ENCODE measurements around the gene CALHM5.

Gene CALHM5

GRCh38 chr6:116550796-116551195 is 39.4 kb downstream of the CALHM5 start:
- Histone ChIP-seq H3K27me3 (ENCODE audit: control insufficient read depth, insufficient read depth, low read length) (no peaks in the 10 kb centered on the region), H3K4me3 (ENCODE audit: low read depth, low read length) (no peak overlapping the region), H3K4me1 (ENCODE audit: control insufficient read depth, insufficient read depth, low read length) (no peaks in the 10 kb centered on the region), H3K27ac (ENCODE audit: low read depth, low read length) (no peak overlapping the region), H3K36me3 (ENCODE audit: control insufficient read depth, insufficient read depth, low read length) (no peaks in the 10 kb centered on the region), H3K9me3 (ENCODE audit: control insufficient read depth, insufficient read depth, low read depth, low read length) (no peaks in the 10 kb centered on the region), H3K9ac (ENCODE audit: low read length) (no peak overlapping the region)

GRCh38 chr6:116553451-116553850 is 42.0 kb downstream of the CALHM5 start, which contains the start of gene CALHM4:
TSS of gene CALHM4 (plus strand) at chr6:116553751. CDS start at chr6:116553794, 43 bp downstream.
- H3K9me3 ChIP-seq (ENCODE audit: control insufficient read depth, insufficient read depth, low read depth, low read length), result no peaks in the 10 kb centered on the region
- no peaks in the 10 kb centered on the region for H3K36me3 ChIP-seq (ENCODE audit: control insufficient read depth, insufficient read depth, low read length)
- no peak within 1 kb of the TSS for H3K9ac ChIP-seq (ENCODE audit: low read length)
- H3K4me1 ChIP-seq (ENCODE audit: control insufficient read depth, insufficient read depth, low read length), result no peaks in the 10 kb centered on the region
- H3K27ac ChIP-seq (ENCODE audit: low read depth, low read length), result no peak within 1 kb of the TSS
- no peaks in the 10 kb centered on the region for H3K27me3 ChIP-seq (ENCODE audit: control insufficient read depth, insufficient read depth, low read length)
- H3K4me3 ChIP-seq (ENCODE audit: low read depth, low read length), result no peak within 1 kb of the TSS

- Histone ChIP-seq H3K27me3 (ENCODE audit: control insufficient read depth, insufficient read depth, low read length) (no peaks in the 10 kb centered on the region), H3K36me3 (ENCODE audit: control insufficient read depth, insufficient read depth, low read length) (no peaks in the 10 kb centered on the region), H3K27ac (ENCODE audit: low read depth, low read length) (no peak overlapping the region), H3K4me3 (ENCODE audit: low read depth, low read length) (no peak overlapping the region), H3K9me3 (ENCODE audit: control insufficient read depth, insufficient read depth, low read depth, low read length) (no peaks in the 10 kb centered on the region), H3K4me1 (ENCODE audit: control insufficient read depth, insufficient read depth, low read length) (0 out of 2 replicates have a peak, but pooled peaks cover under 1% of the 10 kb centered on the region), H3K9ac (ENCODE audit: low read length) (no peak overlapping the region)
Observed at GRCh38 chr6:116556065-116556464, 44.6 kb downstream of the CALHM5 start.

GRCh38 chr6:116556814-116557415 is 45.5 kb downstream of the CALHM5 start:
- Histone ChIP-seq H3K27me3 (ENCODE audit: control insufficient read depth, insufficient read depth, low read length) (no peaks in the 10 kb centered on the region), H3K9me3 (ENCODE audit: control insufficient read depth, insufficient read depth, low read depth, low read length) (no peaks in the 10 kb centered on the region), H3K27ac (ENCODE audit: low read depth, low read length) (no peak overlapping the region), H3K4me3 (ENCODE audit: low read depth, low read length) (no peak overlapping the region), H3K9ac (ENCODE audit: low read length) (no peak overlapping the region), H3K36me3 (ENCODE audit: control insufficient read depth, insufficient read depth, low read length) (no peaks in the 10 kb centered on the region), H3K4me1 (ENCODE audit: control insufficient read depth, insufficient read depth, low read length) (0 out of 2 replicates have a peak, but pooled peaks cover 2% of the 10 kb centered on the region)

- H3K9me3 ChIP-seq (ENCODE audit: control insufficient read depth, insufficient read depth, low read depth, low read length), result no peaks in the 10 kb centered on the region
- no peak overlapping the region for H3K27ac ChIP-seq (ENCODE audit: low read depth, low read length)
- H3K4me1 ChIP-seq (ENCODE audit: control insufficient read depth, insufficient read depth, low read length), result 0 out of 2 replicates have a peak, but pooled peaks cover 2% of the 10 kb centered on the region
- no peaks in the 10 kb centered on the region for H3K27me3 ChIP-seq (ENCODE audit: control insufficient read depth, insufficient read depth, low read length)
- no peak overlapping the region for H3K9ac ChIP-seq (ENCODE audit: low read length)
- H3K36me3 ChIP-seq (ENCODE audit: control insufficient read depth, insufficient read depth, low read length), result no peaks in the 10 kb centered on the region
- no peak overlapping the region for H3K4me3 ChIP-seq (ENCODE audit: low read depth, low read length)
Observed at GRCh38 chr6:116557893-116558292, 46.5 kb downstream of the CALHM5 start.

GRCh38 chr6:116560130-116560529 is 48.7 kb downstream of the CALHM5 start:
- Histone ChIP-seq H3K27me3 (ENCODE audit: control insufficient read depth, insufficient read depth, low read length) (no peaks in the 10 kb centered on the region), H3K27ac (ENCODE audit: low read depth, low read length) (no peak overlapping the region), H3K36me3 (ENCODE audit: control insufficient read depth, insufficient read depth, low read length) (no peaks in the 10 kb centered on the region), H3K9me3 (ENCODE audit: control insufficient read depth, insufficient read depth, low read depth, low read length) (no peaks in the 10 kb centered on the region), H3K4me3 (ENCODE audit: low read depth, low read length) (no peak overlapping the region), H3K4me1 (ENCODE audit: control insufficient read depth, insufficient read depth, low read length) (0 out of 2 replicates have a peak, but pooled peaks cover 2% of the 10 kb centered on the region), H3K9ac (ENCODE audit: low read length) (no peak overlapping the region)

GRCh38 chr6:116561377-116562018 is 50.1 kb downstream of the CALHM5 start:
- no peak overlapping the region for H3K27ac ChIP-seq (ENCODE audit: low read depth, low read length)
- 0 out of 2 replicates have a peak overlapping the region, but pooled peaks have one; percentile 31 for H3K4me3 ChIP-seq (ENCODE audit: low read depth, low read length)
- no peaks in the 10 kb centered on the region for H3K9me3 ChIP-seq (ENCODE audit: control insufficient read depth, insufficient read depth, low read depth, low read length)
- no peaks in the 10 kb centered on the region for H3K27me3 ChIP-seq (ENCODE audit: control insufficient read depth, insufficient read depth, low read length)
- H3K4me1 ChIP-seq (ENCODE audit: control insufficient read depth, insufficient read depth, low read length), result 0 out of 2 replicates have a peak, but pooled peaks cover 2% of the 10 kb centered on the region
- H3K9ac ChIP-seq (ENCODE audit: low read length), result no peak overlapping the region
- H3K36me3 ChIP-seq (ENCODE audit: control insufficient read depth, insufficient read depth, low read length), result no peaks in the 10 kb centered on the region

GRCh38 chr6:116562019-116562403 is 50.6 kb downstream of the CALHM5 start:
- H3K9ac ChIP-seq (ENCODE audit: low read length), result no peak overlapping the region
- no peaks in the 10 kb centered on the region for H3K9me3 ChIP-seq (ENCODE audit: control insufficient read depth, insufficient read depth, low read depth, low read length)
- no peak overlapping the region for H3K4me3 ChIP-seq (ENCODE audit: low read depth, low read length)
- H3K27ac ChIP-seq (ENCODE audit: low read depth, low read length), result no peak overlapping the region
- no peaks in the 10 kb centered on the region for H3K27me3 ChIP-seq (ENCODE audit: control insufficient read depth, insufficient read depth, low read length)
- H3K4me1 ChIP-seq (ENCODE audit: control insufficient read depth, insufficient read depth, low read length), result 0 out of 2 replicates have a peak, but pooled peaks cover 2% of the 10 kb centered on the region
- no peaks in the 10 kb centered on the region for H3K36me3 ChIP-seq (ENCODE audit: control insufficient read depth, insufficient read depth, low read length)

GRCh38 chr6:116562614-116563013 is 51.2 kb downstream of the CALHM5 start:
- Histone ChIP-seq H3K9ac (ENCODE audit: low read length) (no peak overlapping the region), H3K4me3 (ENCODE audit: low read depth, low read length) (no peak overlapping the region), H3K4me1 (ENCODE audit: control insufficient read depth, insufficient read depth, low read length) (0 out of 2 replicates have a peak, but pooled peaks cover 2% of the 10 kb centered on the region), H3K36me3 (ENCODE audit: control insufficient read depth, insufficient read depth, low read length) (no peaks in the 10 kb centered on the region), H3K9me3 (ENCODE audit: control insufficient read depth, insufficient read depth, low read depth, low read length) (no peaks in the 10 kb centered on the region), H3K27ac (ENCODE audit: low read depth, low read length) (no peak overlapping the region), H3K27me3 (ENCODE audit: control insufficient read depth, insufficient read depth, low read length) (no peaks in the 10 kb centered on the region)

GRCh38 chr6:116563830-116564229 is 52.4 kb downstream of the CALHM5 start:
- H3K4me1 ChIP-seq (ENCODE audit: control insufficient read depth, insufficient read depth, low read length), result 0 out of 2 replicates have a peak, but pooled peaks cover 2% of the 10 kb centered on the region
- no peaks in the 10 kb centered on the region for H3K27me3 ChIP-seq (ENCODE audit: control insufficient read depth, insufficient read depth, low read length)
- H3K9ac ChIP-seq (ENCODE audit: low read length), result no peak overlapping the region
- no peak overlapping the region for H3K27ac ChIP-seq (ENCODE audit: low read depth, low read length)
- H3K4me3 ChIP-seq (ENCODE audit: low read depth, low read length), result no peak overlapping the region
- no peaks in the 10 kb centered on the region for H3K9me3 ChIP-seq (ENCODE audit: control insufficient read depth, insufficient read depth, low read depth, low read length)
- H3K36me3 ChIP-seq (ENCODE audit: control insufficient read depth, insufficient read depth, low read length), result no peaks in the 10 kb centered on the region

- Histone ChIP-seq H3K27me3 (ENCODE audit: control insufficient read depth, insufficient read depth, low read length) (no peaks in the 10 kb centered on the region), H3K4me3 (ENCODE audit: low read depth, low read length) (no peak overlapping the region), H3K36me3 (ENCODE audit: control insufficient read depth, insufficient read depth, low read length) (no peaks in the 10 kb centered on the region), H3K27ac (ENCODE audit: low read depth, low read length) (no peak overlapping the region), H3K9me3 (ENCODE audit: control insufficient read depth, insufficient read depth, low read depth, low read length) (no peaks in the 10 kb centered on the region), H3K4me1 (ENCODE audit: control insufficient read depth, insufficient read depth, low read length) (0 out of 2 replicates have a peak, but pooled peaks cover 2% of the 10 kb centered on the region), H3K9ac (ENCODE audit: low read length) (no peak overlapping the region)
Observed at GRCh38 chr6:116564311-116564710, 52.9 kb downstream of the CALHM5 start.

All from HUES6 (cell line).